GM21529 (cell line): ENCODE measurements around the gene RPS6KB2.
A peak's percentile ranks its signal among the peaks of the same experiment; 100 is the strongest.

Source experiments
- ATAC-seq: cut with Tn5 transposase; IDR thresholded peaks from one replicate; pipeline ENCODE4 v1.9.1; 2021; ENCODE audit not compliant: unreplicated experiment

The RPS6KB2 gene

GRCh38 chr11:67428052-67429001 lies at the start of gene RPS6KB2:
Gene RPS6KB2 (plus strand): TSS chr11:67428494. CDS start chr11:67428546, 52 bp downstream.
- peak; percentile 79 for ATAC-seq

- ATAC-seq, result no peak
Observed at GRCh38 chr11:67378544-67378943, 49.8 kb upstream of the RPS6KB2 start.

- ATAC-seq, result no peak
Observed at GRCh38 chr11:67379061-67380058, 48.9 kb upstream of the RPS6KB2 start.

- no peak for ATAC-seq
Observed at GRCh38 chr11:67381244-67381972, 46.9 kb upstream of the RPS6KB2 start.

GRCh38 chr11:67382276-67383136 lies 45.8 kb upstream of the RPS6KB2 start:
- ATAC-seq, result no peak

- ATAC-seq, result no peak
Observed at GRCh38 chr11:67384851-67385366, 43.4 kb upstream of the RPS6KB2 start.

GRCh38 chr11:67387069-67387468 lies 41.2 kb upstream of the RPS6KB2 start:
- ATAC-seq, result no peak

GRCh38 chr11:67387518-67387917 lies 40.8 kb upstream of the RPS6KB2 start:
- ATAC-seq, result no peak

GRCh38 chr11:67389477-67389876 lies 38.8 kb upstream of the RPS6KB2 start:
- no peak for ATAC-seq

GRCh38 chr11:67390947-67391303 lies 37.4 kb upstream of the RPS6KB2 start:
- no peak for ATAC-seq

GRCh38 chr11:67391304-67392182 lies 36.8 kb upstream of the RPS6KB2 start, which contains the start of gene RAD9A:
Gene RAD9A (plus strand): TSS chr11:67391986. CDS start chr11:67392045, 59 bp downstream.
- peak; percentile 62 for ATAC-seq

- peak; percentile 9 for ATAC-seq
Observed at GRCh38 chr11:67392183-67392715, 36.0 kb upstream of the RPS6KB2 start.

- no peak for ATAC-seq
Observed at GRCh38 chr11:67393437-67393836, 34.9 kb upstream of the RPS6KB2 start.

- no peak for ATAC-seq
Observed at GRCh38 chr11:67393990-67394389, 34.3 kb upstream of the RPS6KB2 start.

GRCh38 chr11:67395555-67396258 lies 32.6 kb upstream of the RPS6KB2 start:
- no peak for ATAC-seq

GRCh38 chr11:67396259-67396581 lies 32.1 kb upstream of the RPS6KB2 start:
- ATAC-seq, result no peak

- ATAC-seq, result no peak
Observed at GRCh38 chr11:67396587-67397389, 31.5 kb upstream of the RPS6KB2 start.
